ENCODE measurements around the gene AHNAK. TPM values are rescaled to one million over a fixed set of nuclear protein-coding genes. Genes with fewer than 3 reads are reported as not detected.

The AHNAK gene
- polyA plus RNA-seq, 1 donor, result 134 TPM

GRCh38 chr11:62496676-62497075 lies 49.9 kb downstream of the AHNAK start:
- Histone ChIP-seq H3K36me3 (ENCODE audit: control insufficient read depth, insufficient read depth, low read length) (no peaks in the 10 kb centered on the region), H3K4me1 (ENCODE audit: control insufficient read depth, insufficient read depth, low read length) (peaks cover 6% of the 10 kb centered on the region), H3K4me3 (ENCODE audit: low read length) (no peak overlapping the region), H3K27ac (ENCODE audit: low read length) (peak overlapping the region; percentile 23), H3K27me3 (ENCODE audit: control insufficient read depth, insufficient read depth, low read length) (no peaks in the 10 kb centered on the region), H3K9me3 (ENCODE audit: control insufficient read depth, low read depth, low read length) (no peaks in the 10 kb centered on the region)
- 100% methylated on average over 2 of the region's 6 CpGs for WGBS (ENCODE audit: insufficient coverage, low lambda C conversion rate)
- no peak for DNase-seq

GRCh38 chr11:62494246-62494645 lies 52.4 kb downstream of the AHNAK start:
- no peaks in the 10 kb centered on the region for H3K36me3 ChIP-seq (ENCODE audit: control insufficient read depth, insufficient read depth, low read length)
- H3K9me3 ChIP-seq (ENCODE audit: control insufficient read depth, low read depth, low read length), result no peaks in the 10 kb centered on the region
- no peak overlapping the region for H3K4me3 ChIP-seq (ENCODE audit: low read length)
- no peaks in the 10 kb centered on the region for H3K27me3 ChIP-seq (ENCODE audit: control insufficient read depth, insufficient read depth, low read length)
- DNase-seq, result no peak
- no CpG with 5 or more reads among the region's 4 CpGs for WGBS (ENCODE audit: insufficient coverage, low lambda C conversion rate)
- peaks cover 6% of the 10 kb centered on the region for H3K4me1 ChIP-seq (ENCODE audit: control insufficient read depth, insufficient read depth, low read length)
- H3K27ac ChIP-seq (ENCODE audit: low read length), result no peak overlapping the region

GRCh38 chr11:62493801-62494200 lies 52.8 kb downstream of the AHNAK start:
- peaks cover 6% of the 10 kb centered on the region for H3K4me1 ChIP-seq (ENCODE audit: control insufficient read depth, insufficient read depth, low read length)
- H3K9me3 ChIP-seq (ENCODE audit: control insufficient read depth, low read depth, low read length), result no peaks in the 10 kb centered on the region
- 100% methylated on average over 1 of the region's 3 CpGs for WGBS (ENCODE audit: insufficient coverage, low lambda C conversion rate)
- DNase-seq, result no peak
- no peak overlapping the region for H3K27ac ChIP-seq (ENCODE audit: low read length)
- H3K36me3 ChIP-seq (ENCODE audit: control insufficient read depth, insufficient read depth, low read length), result no peaks in the 10 kb centered on the region
- H3K27me3 ChIP-seq (ENCODE audit: control insufficient read depth, insufficient read depth, low read length), result no peaks in the 10 kb centered on the region
- H3K4me3 ChIP-seq (ENCODE audit: low read length), result no peak overlapping the region

GRCh38 chr11:62492586-62492985 lies 54.0 kb downstream of the AHNAK start:
- no peak overlapping the region for H3K27ac ChIP-seq (ENCODE audit: low read length)
- no peak overlapping the region for H3K4me3 ChIP-seq (ENCODE audit: low read length)
- no peaks in the 10 kb centered on the region for H3K9me3 ChIP-seq (ENCODE audit: control insufficient read depth, low read depth, low read length)
- no peaks in the 10 kb centered on the region for H3K27me3 ChIP-seq (ENCODE audit: control insufficient read depth, insufficient read depth, low read length)
- H3K4me1 ChIP-seq (ENCODE audit: control insufficient read depth, insufficient read depth, low read length), result peaks cover 11% of the 10 kb centered on the region
- H3K36me3 ChIP-seq (ENCODE audit: control insufficient read depth, insufficient read depth, low read length), result no peaks in the 10 kb centered on the region
- no CpG with 5 or more reads among the region's 4 CpGs for WGBS (ENCODE audit: insufficient coverage, low lambda C conversion rate)
- DNase-seq, result no peak

GRCh38 chr11:62491571-62492329 lies 54.9 kb downstream of the AHNAK start:
- DNase-seq, result no peak
- H3K36me3 ChIP-seq (ENCODE audit: control insufficient read depth, insufficient read depth, low read length), result no peaks in the 10 kb centered on the region
- H3K27me3 ChIP-seq (ENCODE audit: control insufficient read depth, insufficient read depth, low read length), result no peaks in the 10 kb centered on the region
- H3K4me3 ChIP-seq (ENCODE audit: low read length), result no peak overlapping the region
- no peak overlapping the region for H3K27ac ChIP-seq (ENCODE audit: low read length)
- H3K4me1 ChIP-seq (ENCODE audit: control insufficient read depth, insufficient read depth, low read length), result peaks cover 8% of the 10 kb centered on the region
- H3K9me3 ChIP-seq (ENCODE audit: control insufficient read depth, low read depth, low read length), result no peaks in the 10 kb centered on the region
- WGBS (ENCODE audit: insufficient coverage, low lambda C conversion rate), result no CpG with 5 or more reads among the region's 9 CpGs

GRCh38 chr11:62489204-62489603 lies 57.4 kb downstream of the AHNAK start:
- WGBS (ENCODE audit: insufficient coverage, low lambda C conversion rate), result 83% methylated on average over 1 of the region's 4 CpGs
- H3K4me1 ChIP-seq (ENCODE audit: control insufficient read depth, insufficient read depth, low read length), result peaks cover 5% of the 10 kb centered on the region
- H3K9me3 ChIP-seq (ENCODE audit: control insufficient read depth, low read depth, low read length), result no peaks in the 10 kb centered on the region
- H3K4me3 ChIP-seq (ENCODE audit: low read length), result no peak overlapping the region
- DNase-seq, result no peak
- no peaks in the 10 kb centered on the region for H3K27me3 ChIP-seq (ENCODE audit: control insufficient read depth, insufficient read depth, low read length)
- H3K36me3 ChIP-seq (ENCODE audit: control insufficient read depth, insufficient read depth, low read length), result no peaks in the 10 kb centered on the region
- H3K27ac ChIP-seq (ENCODE audit: low read length), result no peak overlapping the region

GRCh38 chr11:62487738-62488551 lies 58.7 kb downstream of the AHNAK start:
- Histone ChIP-seq H3K4me1 (ENCODE audit: control insufficient read depth, insufficient read depth, low read length) (peaks cover 5% of the 10 kb centered on the region), H3K36me3 (ENCODE audit: control insufficient read depth, insufficient read depth, low read length) (no peaks in the 10 kb centered on the region), H3K9me3 (ENCODE audit: control insufficient read depth, low read depth, low read length) (no peaks in the 10 kb centered on the region), H3K27ac (ENCODE audit: low read length) (no peak overlapping the region), H3K27me3 (ENCODE audit: control insufficient read depth, insufficient read depth, low read length) (no peaks in the 10 kb centered on the region), H3K4me3 (ENCODE audit: low read length) (no peak overlapping the region)
- WGBS (ENCODE audit: insufficient coverage, low lambda C conversion rate), result 86% methylated on average over 1 of the region's 19 CpGs
- peak in 1 of 2 donors; percentile 62 for DNase-seq

- Histone ChIP-seq H3K9me3 (ENCODE audit: control insufficient read depth, low read depth, low read length) (no peaks in the 10 kb centered on the region), H3K4me3 (ENCODE audit: low read length) (no peak overlapping the region), H3K36me3 (ENCODE audit: control insufficient read depth, insufficient read depth, low read length) (no peaks in the 10 kb centered on the region), H3K4me1 (ENCODE audit: control insufficient read depth, insufficient read depth, low read length) (peaks cover 5% of the 10 kb centered on the region), H3K27ac (ENCODE audit: low read length) (no peak overlapping the region), H3K27me3 (ENCODE audit: control insufficient read depth, insufficient read depth, low read length) (no peaks in the 10 kb centered on the region)
- no CpG with 5 or more reads among the region's 8 CpGs for WGBS (ENCODE audit: insufficient coverage, low lambda C conversion rate)
- DNase-seq, result no peak
Measured at GRCh38 chr11:62487136-62487535, 59.5 kb downstream of the AHNAK start.

GRCh38 chr11:62484352-62484751 lies 62.3 kb downstream of the AHNAK start:
- Histone ChIP-seq H3K4me1 (ENCODE audit: control insufficient read depth, insufficient read depth, low read length) (peaks cover 22% of the 10 kb centered on the region), H3K4me3 (ENCODE audit: low read length) (no peak overlapping the region), H3K36me3 (ENCODE audit: control insufficient read depth, insufficient read depth, low read length) (no peaks in the 10 kb centered on the region), H3K27me3 (ENCODE audit: control insufficient read depth, insufficient read depth, low read length) (no peaks in the 10 kb centered on the region), H3K9me3 (ENCODE audit: control insufficient read depth, low read depth, low read length) (no peaks in the 10 kb centered on the region), H3K27ac (ENCODE audit: low read length) (no peak overlapping the region)
- no peak for DNase-seq
- 90% methylated on average over 2 of the region's 6 CpGs for WGBS (ENCODE audit: insufficient coverage, low lambda C conversion rate)

- DNase-seq, result no peak
Measured at GRCh38 chr11:62482753-62483152, 63.9 kb downstream of the AHNAK start.

More at GRCh38 chr11:62482753-62483152, 63.9 kb downstream of the AHNAK start:
- Histone ChIP-seq H3K36me3 (ENCODE audit: control insufficient read depth, insufficient read depth, low read length) (no peaks in the 10 kb centered on the region), H3K4me3 (ENCODE audit: low read length) (no peak overlapping the region), H3K27me3 (ENCODE audit: control insufficient read depth, insufficient read depth, low read length) (no peaks in the 10 kb centered on the region), H3K4me1 (ENCODE audit: control insufficient read depth, insufficient read depth, low read length) (peaks cover 17% of the 10 kb centered on the region), H3K9me3 (ENCODE audit: control insufficient read depth, low read depth, low read length) (no peaks in the 10 kb centered on the region), H3K27ac (ENCODE audit: low read length) (no peak overlapping the region)
- 67% methylated on average over 3 of the region's 6 CpGs for WGBS (ENCODE audit: insufficient coverage, low lambda C conversion rate)
